NCI-H524 (cell line): Measurements from ENCODE around the gene PRKAG2.

ENCODE experiments used
- DNase-seq, 2 experiments: peaks; one replicate each; lab custom pipeline; 2025; lab: John Stamatoyannopoulos, UW

PRKAG2 gene

GRCh38 chr7:151817981-151818673 lies 58.8 kb downstream of the PRKAG2 start:
- no peak for DNase-seq

DNA sequence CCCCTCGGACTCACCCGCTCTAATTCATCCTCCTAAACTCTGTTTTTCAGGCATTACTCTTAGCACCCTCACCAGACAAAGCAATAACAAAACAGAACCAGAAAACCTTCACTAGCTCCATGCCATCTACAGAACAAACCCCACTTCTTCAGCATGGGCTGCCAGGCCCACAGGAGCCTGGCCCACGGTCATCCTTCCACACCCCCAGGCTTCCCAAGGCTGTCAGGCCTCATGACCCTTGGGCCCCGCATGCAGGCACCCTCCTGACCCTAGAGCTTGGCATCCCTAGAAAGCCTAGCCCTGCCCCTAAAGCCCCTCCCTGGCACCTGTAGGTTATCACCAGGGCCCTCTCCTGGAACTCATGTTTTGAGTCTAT lies 59.6 kb downstream of the PRKAG2 start:
- DNase-seq: no peak

- DNase-seq: no peak
Observed at GRCh38 chr7:151816562-151817314, 60.2 kb downstream of the PRKAG2 start.

- DNase-seq: no peak
Observed at GRCh38 chr7:151815419-151815818, 61.5 kb downstream of the PRKAG2 start.

DNA sequence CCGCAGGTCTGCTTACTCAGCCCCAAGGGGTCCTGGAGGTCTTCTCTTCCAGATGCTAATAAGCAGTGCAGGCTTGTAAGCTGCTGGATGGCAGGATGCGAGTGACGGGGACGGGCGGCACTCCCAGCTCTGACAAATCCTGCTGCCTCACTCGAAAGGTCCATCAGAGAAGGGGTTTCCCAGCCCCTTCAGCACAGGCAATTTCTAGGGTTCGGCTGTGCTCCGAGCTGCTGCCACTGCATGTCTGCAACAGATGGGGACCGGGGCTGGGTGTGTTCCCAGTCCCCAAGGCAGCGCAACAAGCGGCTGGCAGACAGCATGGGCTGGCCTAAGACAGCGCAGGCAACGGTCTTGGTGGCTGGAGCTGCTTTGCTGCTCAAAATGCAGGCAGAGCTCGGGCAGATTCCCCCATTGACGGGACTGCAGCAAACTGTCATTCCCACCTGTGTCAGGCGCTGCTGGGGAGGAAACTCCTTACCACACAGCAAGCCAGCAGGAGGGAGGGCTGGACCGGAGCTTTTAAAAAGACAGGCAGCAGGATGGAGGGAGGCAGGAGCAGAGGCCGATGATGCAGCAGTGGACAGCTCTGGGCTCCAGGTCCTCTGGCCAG lies 62.4 kb downstream of the PRKAG2 start:
- DNase-seq: peak; percentile 11 to 72

DNA sequence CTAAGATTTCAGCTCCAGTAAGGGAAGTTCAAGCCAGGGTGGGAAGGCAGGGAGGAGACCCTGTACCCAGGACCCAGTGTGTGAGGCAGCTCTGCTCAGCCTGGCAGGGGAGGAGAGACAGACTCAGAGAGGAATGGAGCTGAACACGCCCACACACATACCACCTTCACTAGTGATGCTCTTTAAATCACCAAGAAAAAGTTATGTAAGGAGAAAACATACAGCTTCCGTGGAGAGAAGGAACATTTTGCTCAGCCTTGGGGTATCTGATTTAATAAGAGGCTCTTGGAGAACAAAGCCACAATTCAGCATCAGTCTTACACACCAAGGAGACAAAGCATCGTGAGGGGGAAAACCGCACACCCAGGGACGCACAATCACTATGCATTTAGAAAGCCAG lies 62.9 kb downstream of the PRKAG2 start:
- DNase-seq: no peak

DNA sequence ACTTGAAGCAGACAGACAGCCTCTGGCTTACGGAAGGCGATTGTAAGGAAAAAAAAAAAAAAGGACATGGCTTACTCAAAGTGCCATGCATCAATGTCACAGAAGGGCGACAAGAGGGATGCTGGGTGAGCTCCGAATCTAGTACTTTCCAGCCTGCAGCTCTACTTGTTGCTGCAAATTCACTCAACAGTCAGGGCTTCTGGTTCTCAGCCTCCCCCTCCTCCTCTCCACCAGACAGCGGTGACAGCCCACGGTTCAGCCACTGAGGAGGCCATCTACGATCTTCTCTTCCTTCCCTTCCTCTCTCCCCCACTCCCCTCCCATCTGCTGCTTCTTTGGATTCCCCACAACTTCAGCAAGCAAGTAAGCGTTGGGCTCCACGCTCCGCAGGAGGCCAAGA lies 63.5 kb downstream of the PRKAG2 start:
- DNase-seq: no peak

GRCh38 chr7:151812967-151813366 lies 63.9 kb downstream of the PRKAG2 start:
- DNase-seq: no peak

GRCh38 chr7:151810441-151811232 lies 66.3 kb downstream of the PRKAG2 start:
- DNase-seq: no peak

GRCh38 chr7:151809864-151810170 lies 67.1 kb downstream of the PRKAG2 start:
- no peak for DNase-seq

- DNase-seq: peak; percentile 38 to 53
Observed at GRCh38 chr7:151809146-151809863, 67.6 kb downstream of the PRKAG2 start.

DNA sequence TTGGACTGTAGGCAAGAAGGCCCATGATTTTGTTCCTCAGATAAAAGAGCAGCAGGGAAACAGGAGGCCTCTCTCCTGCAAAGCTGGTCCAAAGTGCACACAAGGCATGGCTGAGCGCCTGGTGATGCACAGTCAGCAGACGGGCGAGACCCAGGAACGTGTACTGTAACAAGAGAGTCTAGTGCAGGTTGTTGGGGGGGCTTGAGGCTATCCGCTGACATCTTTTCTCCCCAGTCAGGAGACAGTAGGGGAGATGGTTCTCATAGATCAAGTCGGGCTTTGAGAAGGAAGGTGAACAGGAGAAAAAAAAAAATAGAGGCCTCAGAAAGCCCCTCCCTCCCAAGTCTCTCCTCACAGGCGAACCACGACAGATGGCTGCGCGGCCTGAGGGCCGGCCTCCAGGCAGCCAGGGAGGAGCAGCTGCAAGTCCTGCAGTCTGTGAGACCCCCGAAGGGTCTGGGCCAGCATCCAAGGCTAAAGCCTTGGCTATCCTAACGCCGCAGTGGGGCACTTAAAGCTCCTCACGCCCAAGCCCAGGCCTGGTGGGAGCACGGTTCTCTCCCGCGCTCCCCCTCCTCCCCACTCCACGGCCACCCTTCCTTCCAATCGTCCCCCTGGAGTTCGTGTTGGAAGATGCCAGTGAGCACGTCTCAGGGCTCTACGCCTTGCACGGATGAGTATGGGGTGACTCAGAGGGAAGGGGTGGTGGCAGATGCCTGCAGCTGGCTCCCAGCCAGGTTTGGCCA lies 68.3 kb downstream of the PRKAG2 start:
- DNase-seq: peak; percentile 81 to 88

GRCh38 chr7:151807846-151808245 lies 69.1 kb downstream of the PRKAG2 start:
- peak in 1 of 2 experiments; percentile 53 for DNase-seq

- DNase-seq: no peak
Observed at GRCh38 chr7:151806952-151807775, 69.8 kb downstream of the PRKAG2 start.

DNA sequence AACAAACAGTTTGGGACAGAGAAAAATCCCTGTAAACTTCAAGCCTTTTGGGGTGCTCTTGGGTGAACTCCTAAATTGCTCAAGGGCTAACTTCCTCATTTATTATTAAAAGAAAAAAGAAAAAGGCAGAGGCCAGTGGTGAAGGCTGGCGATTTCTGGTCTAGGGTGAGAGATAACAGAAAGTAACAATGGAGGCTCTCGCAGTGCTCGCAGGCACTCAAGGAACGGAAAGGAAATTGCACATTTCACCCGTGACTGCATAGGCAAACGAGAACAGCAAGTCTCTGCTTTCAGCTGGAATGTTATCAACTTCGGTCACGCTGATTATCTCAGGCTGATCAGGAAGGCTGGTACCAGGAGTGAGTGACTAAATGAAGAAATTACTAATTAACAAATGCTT lies 70.7 kb downstream of the PRKAG2 start:
- no peak for DNase-seq

GRCh38 chr7:151805191-151805590 lies 71.7 kb downstream of the PRKAG2 start:
- DNase-seq: no peak

GRCh38 chr7:151804756-151805155 lies 72.2 kb downstream of the PRKAG2 start:
- DNase-seq: no peak

DNA sequence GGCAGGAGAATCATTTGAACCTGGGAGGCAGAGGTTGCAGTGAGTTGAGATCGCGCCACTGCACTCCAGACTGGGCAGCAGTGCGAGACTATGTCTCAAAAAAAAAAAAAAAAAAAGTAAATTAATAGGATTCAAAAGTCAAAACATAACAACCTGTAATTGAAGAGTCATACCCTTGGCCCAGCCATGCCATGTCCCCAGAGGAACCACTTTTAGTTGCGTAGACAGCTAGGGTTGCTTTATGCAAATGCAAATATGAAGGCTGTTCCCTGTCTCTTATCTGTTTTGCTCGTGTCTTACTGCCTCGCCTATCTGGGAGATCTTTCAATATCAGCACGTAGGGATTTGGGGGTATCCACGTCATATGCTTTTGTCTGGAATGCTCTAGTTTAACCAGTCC lies 73.1 kb downstream of the PRKAG2 start:
- no peak for DNase-seq

GRCh38 chr7:151802469-151802846 lies 74.5 kb downstream of the PRKAG2 start:
- DNase-seq: no peak

DNA sequence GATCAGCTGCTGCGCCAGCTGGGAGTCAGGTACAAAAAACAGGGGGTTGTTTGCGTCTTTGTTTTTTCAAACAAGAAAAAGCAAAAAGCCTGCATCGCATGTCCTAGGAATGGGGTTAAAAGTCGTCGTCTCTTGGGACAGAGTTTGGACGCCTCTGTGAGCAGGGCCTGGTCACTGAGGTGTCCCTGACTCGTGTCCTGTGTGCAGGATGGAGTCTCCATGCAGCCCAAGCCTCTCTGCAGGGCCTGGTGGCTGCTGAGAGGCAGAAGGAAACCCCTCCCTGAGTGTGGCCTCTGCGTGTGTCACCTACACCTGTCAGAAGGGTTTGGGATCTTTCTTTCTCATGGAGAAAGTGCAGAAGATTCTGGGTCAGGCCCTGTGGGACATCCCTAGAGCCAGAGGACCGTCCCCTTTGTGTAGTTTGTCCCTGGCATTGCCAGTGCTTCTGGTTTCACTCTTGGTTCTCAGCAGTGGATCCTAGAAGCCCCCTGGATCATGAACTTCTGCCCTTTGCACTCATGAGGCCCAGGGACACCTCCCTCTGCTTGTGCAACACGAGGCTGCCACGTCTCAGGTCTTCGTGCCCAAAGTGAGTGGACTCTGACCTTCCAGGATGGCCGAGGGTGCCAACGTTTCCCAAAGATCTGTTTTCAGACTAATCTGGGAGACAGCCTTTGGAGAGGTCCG lies 75.0 kb downstream of the PRKAG2 start:
- DNase-seq: no peak
